Measurements from ENCODE around the gene VPREB3. TPM values are rescaled to one million over a fixed set of nuclear protein-coding genes. Genes with fewer than 3 reads are reported as not detected.

VPREB3 gene
- total and polyA plus RNA-seq, 7 donors, result 0.61 to 3.2 (median 0.85) TPM

DNA sequence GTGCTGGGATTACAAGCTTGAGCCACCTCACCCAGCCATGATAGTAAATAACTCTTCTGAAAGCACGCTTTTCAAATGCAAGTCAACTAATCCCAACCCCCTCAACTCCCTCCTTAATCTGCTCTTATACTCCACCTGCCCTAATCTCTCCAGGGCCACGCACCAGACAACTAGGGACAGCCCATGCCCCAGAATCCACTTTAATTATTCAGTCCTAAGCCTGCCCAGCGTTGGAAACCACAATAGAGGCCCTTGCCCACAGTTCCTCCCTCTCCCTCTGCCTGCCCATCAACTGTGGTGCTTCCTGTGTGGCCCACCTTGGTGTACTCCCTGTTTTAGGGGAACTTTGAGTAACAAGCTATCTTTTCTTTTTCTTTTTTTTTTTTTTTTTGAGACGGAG, 2.7 kb upstream of the VPREB3 start:
- H3K4me3 ChIP-seq, result no peak overlapping the region
- H3K36me3 ChIP-seq (ENCODE audit: insufficient read depth in 1 of 2, low read depth in 1 of 2), result no peaks in the 10 kb centered on the region
- 44 to 59% (median 49%) methylated on average over 4 of the region's 4 CpGs for WGBS, 3 donors
- TF ChIP-seq, protein P1, sequence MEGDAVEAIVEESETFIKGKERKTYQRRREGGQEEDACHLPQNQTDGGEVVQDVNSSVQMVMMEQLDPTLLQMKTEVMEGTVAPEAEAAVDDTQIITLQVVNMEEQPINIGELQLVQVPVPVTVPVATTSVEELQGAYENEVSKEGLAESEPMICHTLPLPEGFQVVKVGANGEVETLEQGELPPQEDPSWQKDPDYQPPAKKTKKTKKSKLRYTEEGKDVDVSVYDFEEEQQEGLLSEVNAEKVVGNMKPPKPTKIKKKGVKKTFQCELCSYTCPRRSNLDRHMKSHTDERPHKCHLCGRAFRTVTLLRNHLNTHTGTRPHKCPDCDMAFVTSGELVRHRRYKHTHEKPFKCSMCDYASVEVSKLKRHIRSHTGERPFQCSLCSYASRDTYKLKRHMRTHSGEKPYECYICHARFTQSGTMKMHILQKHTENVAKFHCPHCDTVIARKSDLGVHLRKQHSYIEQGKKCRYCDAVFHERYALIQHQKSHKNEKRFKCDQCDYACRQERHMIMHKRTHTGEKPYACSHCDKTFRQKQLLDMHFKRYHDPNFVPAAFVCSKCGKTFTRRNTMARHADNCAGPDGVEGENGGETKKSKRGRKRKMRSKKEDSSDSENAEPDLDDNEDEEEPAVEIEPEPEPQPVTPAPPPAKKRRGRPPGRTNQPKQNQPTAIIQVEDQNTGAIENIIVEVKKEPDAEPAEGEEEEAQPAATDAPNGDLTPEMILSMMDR (IDR thresholded peaks at IDR 0.05), result no peak
- H3K4me1 ChIP-seq, result no peaks in the 10 kb centered on the region
- ATAC-seq, result peak in 2 of 4 donors; percentile 10 to 20
- no peak overlapping the region for H3K27ac ChIP-seq
- no peaks in the 10 kb centered on the region for H3K9me3 ChIP-seq
- intact Hi-C loops (cut with DNase I), result no loop called here
- DNase-seq, result no peak
- no peaks in the 10 kb centered on the region for H3K27me3 ChIP-seq (ENCODE audit: insufficient read depth in 3 of 3, low read length in 2 of 3)

- ATAC-seq, result no peak
- intact Hi-C loops (cut with DNase I), result no loop called here
- no peak overlapping the region for H3K27ac ChIP-seq
Observed at GRCh38 chr22:23755711-23756110, 1.5 kb upstream of the VPREB3 start.

DNA sequence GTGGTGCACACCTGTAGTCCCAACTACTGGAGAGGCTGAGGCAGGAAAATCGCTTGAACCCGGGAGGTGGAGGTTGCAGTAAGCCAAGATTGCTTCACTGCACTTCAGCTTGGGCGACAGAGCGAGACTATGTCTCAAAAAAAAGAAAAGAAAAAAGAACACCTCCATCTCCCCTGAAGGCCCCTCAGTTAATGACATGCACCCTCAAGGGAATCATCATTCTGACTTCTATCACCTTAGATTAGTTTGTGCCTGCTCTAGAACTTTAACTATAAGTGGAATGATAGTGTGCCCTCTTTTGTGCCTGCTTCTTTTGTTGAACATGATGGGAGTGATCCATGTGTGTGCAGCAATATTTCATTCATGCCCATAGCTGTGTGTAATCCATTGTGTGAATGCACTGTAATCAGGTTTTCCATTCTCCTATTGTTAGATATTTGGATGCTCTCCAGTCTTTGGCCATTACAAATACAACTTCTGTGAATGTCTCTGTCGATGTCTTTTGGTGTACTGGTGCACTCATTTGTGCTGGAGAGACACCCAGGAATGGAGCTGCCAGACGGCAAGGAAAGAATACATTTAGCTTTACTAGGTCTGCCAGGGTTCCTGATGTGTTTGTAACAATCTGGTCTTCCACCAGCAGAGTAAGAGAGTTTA, 883 bp upstream of the VPREB3 start:
- Histone ChIP-seq H3K27me3 (ENCODE audit: insufficient read depth in 3 of 3, low read length in 2 of 3) (no peaks in the 10 kb centered on the region), H3K4me1 (peaks cover 5% of the 10 kb centered on the region), H3K9me3 (no peaks in the 10 kb centered on the region), H3K27ac (no peak overlapping the region), H3K4me3 (no peak overlapping the region), H3K36me3 (ENCODE audit: insufficient read depth in 1 of 2, low read depth in 1 of 2) (no peaks in the 10 kb centered on the region)
- ATAC-seq (no peak), DNase-seq (no peak)
- 57 to 64% (median 59%) methylated on average over 6 of the region's 6 CpGs for WGBS, 3 donors
- intact Hi-C loops (cut with DNase I), result no loop called here
- TF ChIP-seq, protein P1 (IDR thresholded peaks at IDR 0.05), result no peak

More at GRCh38 chr22:23755711-23756110, 1.5 kb upstream of the VPREB3 start:
- DNase-seq, result no peak
- no peaks in the 10 kb centered on the region for H3K27me3 ChIP-seq (ENCODE audit: insufficient read depth in 3 of 3, low read length in 2 of 3)
- TF ChIP-seq, protein P1 (IDR thresholded peaks at IDR 0.05), result no peak
- H3K36me3 ChIP-seq (ENCODE audit: insufficient read depth in 1 of 2, low read depth in 1 of 2), result no peaks in the 10 kb centered on the region
- no peaks in the 10 kb centered on the region for H3K4me1 ChIP-seq
- H3K9me3 ChIP-seq, result no peaks in the 10 kb centered on the region
- whole genome bisulfite sequencing, 3 donors, result 64 to 78% (median 70%) methylated on average over 8 of the region's 8 CpGs
- no peak overlapping the region for H3K4me3 ChIP-seq

- DNase-seq (no peak), ATAC-seq (no peak)
- H3K9me3 ChIP-seq, result no peaks in the 10 kb centered on the region
- intact Hi-C loops (cut with DNase I), result no loop called here
- WGBS, 3 donors, result 62 to 73% (median 68%) methylated on average over 2 of the region's 2 CpGs
- H3K27me3 ChIP-seq (ENCODE audit: insufficient read depth in 3 of 3, low read length in 2 of 3), result no peaks in the 10 kb centered on the region
- TF ChIP-seq, protein P1 (IDR thresholded peaks at IDR 0.05), result no peak
- no peak overlapping the region for H3K27ac ChIP-seq
- H3K4me1 ChIP-seq, result peaks cover 10% of the 10 kb centered on the region
- no peak overlapping the region for H3K4me3 ChIP-seq
- H3K36me3 ChIP-seq (ENCODE audit: insufficient read depth in 1 of 2, low read depth in 1 of 2), result no peaks in the 10 kb centered on the region
Observed at GRCh38 chr22:23753385-23753784, 840 bp downstream of the VPREB3 start.

DNA sequence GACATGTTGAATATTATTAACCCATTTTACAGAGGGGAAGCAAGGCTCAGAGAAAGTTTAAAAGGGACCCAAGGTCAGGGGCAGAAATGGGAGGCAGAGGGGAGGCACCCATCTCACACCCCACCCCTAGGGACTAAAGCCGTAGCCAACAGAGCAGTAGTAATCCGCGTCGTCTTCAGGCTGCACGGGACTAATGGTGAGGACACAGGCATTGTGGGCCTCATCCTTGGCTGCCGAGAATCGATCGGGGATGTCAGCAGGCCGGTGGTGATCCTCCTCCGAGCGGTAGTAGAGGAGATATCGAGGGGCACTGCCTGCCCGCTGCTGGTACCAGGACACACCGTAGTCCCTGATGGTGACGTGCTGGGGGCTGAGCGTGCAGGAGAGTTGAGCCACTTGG, 1.5 kb downstream of the VPREB3 start:
- Histone ChIP-seq H3K4me3 (no peak overlapping the region), H3K36me3 (ENCODE audit: insufficient read depth in 1 of 2, low read depth in 1 of 2) (no peaks in the 10 kb centered on the region), H3K27me3 (ENCODE audit: insufficient read depth in 3 of 3, low read length in 2 of 3) (no peaks in the 10 kb centered on the region), H3K4me1 (peaks cover 10% of the 10 kb centered on the region), H3K27ac (no peak overlapping the region), H3K9me3 (no peaks in the 10 kb centered on the region)
- intact Hi-C loops (cut with DNase I), result no loop called here
- ATAC-seq (no peak), DNase-seq (no peak)
- TF ChIP-seq, protein P1 (IDR thresholded peaks at IDR 0.05), result no peak
- 89% methylated on average over 16 of the region's 16 CpGs for WGBS, 3 donors

Data from psoas muscle (tissue), 8 donors.